B cell (primary cell): ENCODE results near the gene THSD7B.

Source experiments
- EZH2 ChIP-seq: IDR thresholded peaks from 2 replicates; pipeline ENCODE4 v1.6.1; 2012; ENCODE audit warnings: borderline replicate concordance, low read depth, mild to moderate bottlenecking, moderate library complexity, low read length; ENCODE audit not compliant: insufficient read depth, poor library complexity, severe bottlenecking
- TF ChIP-seq, protein P1 (sequence below): fragments of 200-600 bp; IDR thresholded peaks from one replicate; pipeline ENCODE4 v1.8.0; 2022; ENCODE audit warnings: antibody characterized with exemption, mild to moderate bottlenecking

DNA sequence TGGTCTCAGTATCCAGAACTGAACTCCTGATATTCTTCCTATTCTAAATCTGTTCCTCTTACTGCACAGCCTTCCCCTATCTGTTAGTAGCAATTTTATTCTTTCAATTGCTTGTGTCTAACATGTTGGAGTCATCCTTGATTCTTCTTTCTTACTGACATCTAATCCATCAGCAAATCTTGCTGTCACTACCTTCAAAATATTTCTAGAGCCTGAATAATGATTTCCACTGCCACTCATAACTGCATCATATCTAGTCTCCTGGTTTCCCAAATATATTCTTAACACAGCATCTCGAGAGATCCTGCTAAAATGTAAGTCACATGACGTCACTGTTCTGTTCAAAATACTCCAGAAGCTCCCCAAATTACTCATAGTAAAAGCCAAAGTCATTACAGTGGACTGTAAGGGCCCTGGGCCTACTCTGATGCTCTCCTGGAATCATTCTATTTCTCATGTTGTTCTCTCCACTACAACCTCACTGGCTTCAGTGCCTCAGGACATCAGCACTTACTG lies 95.2 kb downstream of the THSD7B start:
- TF ChIP-seq, protein P1, sequence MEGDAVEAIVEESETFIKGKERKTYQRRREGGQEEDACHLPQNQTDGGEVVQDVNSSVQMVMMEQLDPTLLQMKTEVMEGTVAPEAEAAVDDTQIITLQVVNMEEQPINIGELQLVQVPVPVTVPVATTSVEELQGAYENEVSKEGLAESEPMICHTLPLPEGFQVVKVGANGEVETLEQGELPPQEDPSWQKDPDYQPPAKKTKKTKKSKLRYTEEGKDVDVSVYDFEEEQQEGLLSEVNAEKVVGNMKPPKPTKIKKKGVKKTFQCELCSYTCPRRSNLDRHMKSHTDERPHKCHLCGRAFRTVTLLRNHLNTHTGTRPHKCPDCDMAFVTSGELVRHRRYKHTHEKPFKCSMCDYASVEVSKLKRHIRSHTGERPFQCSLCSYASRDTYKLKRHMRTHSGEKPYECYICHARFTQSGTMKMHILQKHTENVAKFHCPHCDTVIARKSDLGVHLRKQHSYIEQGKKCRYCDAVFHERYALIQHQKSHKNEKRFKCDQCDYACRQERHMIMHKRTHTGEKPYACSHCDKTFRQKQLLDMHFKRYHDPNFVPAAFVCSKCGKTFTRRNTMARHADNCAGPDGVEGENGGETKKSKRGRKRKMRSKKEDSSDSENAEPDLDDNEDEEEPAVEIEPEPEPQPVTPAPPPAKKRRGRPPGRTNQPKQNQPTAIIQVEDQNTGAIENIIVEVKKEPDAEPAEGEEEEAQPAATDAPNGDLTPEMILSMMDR: no peak
- TF ChIP-seq EZH2: no peak
